NCI-H1092 (cell line): Measurements from ENCODE around the gene DOCK9.

Experiments
- DNase-seq: peaks from one replicate; lab custom pipeline; 2025; lab: John Stamatoyannopoulos, UW

DOCK9 gene

DNA sequence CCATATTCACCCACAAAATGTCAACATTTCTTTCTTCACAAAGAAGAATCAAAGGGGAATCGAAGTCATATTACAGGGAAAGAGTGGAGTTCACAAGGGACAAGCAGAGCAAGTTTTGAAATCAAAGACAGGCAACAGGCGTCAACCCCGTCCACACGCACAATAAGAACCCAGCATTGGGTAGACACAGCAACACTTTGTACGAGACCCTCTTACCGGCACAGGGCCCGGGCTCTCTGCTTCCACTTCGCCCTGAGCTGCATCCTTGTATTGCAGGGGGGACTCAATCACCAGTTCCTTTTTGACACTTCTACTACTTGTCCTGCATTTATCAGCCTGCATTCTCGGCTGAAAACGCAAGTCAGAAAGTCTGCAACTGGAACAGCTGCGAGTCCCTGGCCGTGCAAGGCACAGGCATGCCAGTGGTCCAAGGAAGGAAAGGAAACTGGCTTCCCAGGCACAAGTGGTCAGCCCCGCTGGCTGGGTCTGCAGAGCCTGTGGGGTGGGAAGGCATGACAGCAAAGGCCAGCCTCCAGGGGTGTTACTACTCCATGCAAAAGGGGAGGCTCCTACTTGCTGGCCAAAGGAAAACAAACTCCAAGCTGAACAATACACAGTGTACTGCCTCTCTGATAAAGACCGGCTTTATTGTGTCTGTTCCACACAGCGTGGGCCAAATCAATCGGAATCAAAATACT lies at the start of gene DOCK9:
Gene DOCK9 (minus strand): TSS at position 497 of the 698 bp plus-strand sequence. CDS start 155 bp downstream, at position 342.
- no peak for DNase-seq

GRCh38 chr13:99027260-99027659 lies 49.4 kb upstream of the DOCK9 start:
- DNase-seq = no peak

- no peak for DNase-seq
These were observed 45.1 kb upstream of the DOCK9 start for GRCh38 chr13:99022941-99023340.

- DNase-seq = no peak
These were observed 40.7 kb upstream of the DOCK9 start for GRCh38 chr13:99018418-99019180.

GRCh38 chr13:99015606-99016490 lies 38.0 kb upstream of the DOCK9 start:
- DNase-seq = no peak

DNA sequence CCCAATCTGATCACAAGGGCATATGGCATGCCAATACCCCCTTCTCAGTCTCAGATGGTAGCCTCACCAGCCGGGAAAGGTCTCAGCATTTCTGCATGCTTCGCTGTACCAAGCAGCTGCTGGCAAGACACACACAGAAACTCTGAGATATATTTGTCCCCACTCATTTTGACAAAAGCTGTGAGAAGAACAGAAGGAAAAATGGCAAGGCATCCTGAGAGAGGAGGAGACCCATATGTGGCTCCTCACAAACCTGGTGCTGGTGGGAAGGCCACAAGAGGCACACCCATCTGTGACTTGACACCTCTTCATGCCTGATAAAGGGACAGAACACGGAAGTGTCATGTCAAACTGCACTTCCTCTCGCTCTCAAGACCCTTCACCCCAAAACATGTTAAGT lies 36.7 kb upstream of the DOCK9 start:
- DNase-seq = no peak

DNA sequence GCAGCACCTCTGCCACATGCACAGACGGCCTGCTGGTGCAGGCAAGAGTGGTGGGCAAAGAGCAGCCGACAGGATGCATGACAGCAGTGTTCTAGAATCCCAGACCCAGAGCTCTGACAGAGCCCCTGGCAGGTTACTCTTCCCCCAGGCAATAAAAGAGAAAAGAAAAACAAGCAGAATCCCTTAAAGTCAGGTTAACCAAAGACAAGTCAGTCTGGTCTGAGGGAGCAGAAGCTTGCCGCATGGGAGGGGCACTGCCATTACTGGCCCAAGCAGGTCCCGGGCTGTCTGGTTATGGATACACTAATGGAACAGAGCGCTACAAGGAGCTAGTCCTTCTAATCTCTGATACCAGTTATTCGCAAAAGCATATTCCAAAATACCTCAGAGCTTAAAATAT lies 36.1 kb upstream of the DOCK9 start:
- DNase-seq = no peak

- no peak for DNase-seq
These were observed 34.7 kb upstream of the DOCK9 start for GRCh38 chr13:99012539-99012938.

DNA sequence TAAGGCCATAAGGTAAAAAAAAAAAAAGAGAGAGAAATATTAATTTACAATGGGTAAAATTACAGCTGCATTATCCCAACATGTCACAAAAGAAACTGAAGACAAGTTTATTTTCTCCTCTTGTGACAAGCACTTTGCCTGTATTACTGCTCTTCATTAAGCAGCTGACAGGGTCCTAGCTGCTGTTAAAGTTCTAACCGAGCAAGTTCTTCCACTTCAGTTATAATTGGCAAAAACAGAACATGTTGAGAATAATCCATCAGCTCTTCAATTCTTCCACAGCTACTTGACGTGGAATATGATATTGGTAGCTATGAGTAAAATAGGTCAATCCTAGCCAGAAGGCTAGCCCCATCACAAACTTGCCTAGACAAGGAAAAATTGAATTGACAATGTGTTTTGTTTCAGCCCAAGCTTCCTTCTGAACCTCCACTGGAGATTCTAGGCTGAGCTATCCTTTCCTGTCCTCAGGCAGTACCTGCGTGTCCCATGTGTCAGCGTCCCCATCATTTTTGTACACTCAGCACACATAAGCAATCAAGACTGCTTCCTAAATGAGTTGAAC lies 32.2 kb upstream of the DOCK9 start:
- no peak for DNase-seq

DNA sequence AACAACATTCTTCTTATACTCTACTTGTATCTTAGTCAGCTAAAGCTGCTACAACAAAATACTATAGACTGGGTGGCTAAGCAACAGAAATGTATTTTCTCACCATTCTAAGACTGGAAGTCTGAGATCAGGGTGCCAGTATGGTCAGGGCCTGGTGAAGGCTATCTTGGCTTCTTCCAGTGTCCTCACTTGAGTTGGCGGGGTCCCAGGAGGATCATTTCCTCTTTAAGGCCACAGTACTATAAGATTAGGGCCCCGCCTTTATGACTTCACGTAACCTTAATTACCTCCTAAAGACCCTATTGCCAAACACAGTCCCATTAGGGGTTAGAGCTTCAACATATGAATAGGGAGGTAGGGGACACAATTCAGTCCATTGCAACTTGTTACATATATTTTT lies 30.7 kb upstream of the DOCK9 start:
- DNase-seq = no peak

DNA sequence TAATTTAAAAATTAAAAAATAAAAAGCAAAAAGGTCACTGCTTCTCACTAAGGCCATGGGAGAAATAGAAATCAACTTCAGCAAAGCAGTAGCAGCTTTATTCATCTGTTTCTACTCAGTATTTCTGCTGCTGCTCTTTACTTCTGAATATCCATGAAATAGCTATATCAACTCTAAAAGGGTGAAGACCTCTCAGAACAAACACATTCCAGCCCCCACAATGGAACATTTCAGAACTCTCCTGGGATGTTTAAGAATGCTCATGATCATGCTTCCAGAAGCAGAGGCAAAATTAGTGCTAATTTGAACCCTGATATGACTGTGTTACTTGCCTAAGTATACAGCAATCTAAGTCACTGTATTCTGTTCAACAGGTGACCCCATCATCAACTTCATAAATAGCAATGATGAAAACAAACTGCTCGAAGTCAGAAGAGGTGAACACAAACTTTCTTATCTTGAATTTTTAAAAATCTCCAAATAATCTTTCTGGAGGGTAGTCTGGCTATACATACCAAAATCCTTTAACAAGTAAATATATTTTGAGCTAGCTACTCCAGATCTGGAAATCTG lies 29.6 kb upstream of the DOCK9 start:
- no peak for DNase-seq

DNA sequence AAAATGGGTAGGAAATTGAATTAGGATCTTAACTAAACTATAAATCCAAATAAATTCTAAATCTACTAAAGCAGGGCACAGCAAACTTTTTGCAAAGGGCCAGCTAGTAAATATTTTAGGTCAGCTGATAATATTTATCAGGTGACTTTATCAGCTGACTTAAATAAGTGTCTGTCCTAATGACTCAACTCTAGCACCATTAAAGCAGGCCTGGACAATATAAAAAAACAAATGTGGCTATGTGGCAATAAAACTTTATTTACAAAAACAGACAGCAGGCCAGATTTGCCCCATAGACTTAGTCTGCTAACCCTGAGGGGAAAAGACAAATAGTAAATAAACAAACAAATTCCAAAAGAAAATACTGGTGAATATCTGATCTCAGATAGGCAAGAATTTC lies 27.7 kb upstream of the DOCK9 start:
- no peak for DNase-seq

DNA sequence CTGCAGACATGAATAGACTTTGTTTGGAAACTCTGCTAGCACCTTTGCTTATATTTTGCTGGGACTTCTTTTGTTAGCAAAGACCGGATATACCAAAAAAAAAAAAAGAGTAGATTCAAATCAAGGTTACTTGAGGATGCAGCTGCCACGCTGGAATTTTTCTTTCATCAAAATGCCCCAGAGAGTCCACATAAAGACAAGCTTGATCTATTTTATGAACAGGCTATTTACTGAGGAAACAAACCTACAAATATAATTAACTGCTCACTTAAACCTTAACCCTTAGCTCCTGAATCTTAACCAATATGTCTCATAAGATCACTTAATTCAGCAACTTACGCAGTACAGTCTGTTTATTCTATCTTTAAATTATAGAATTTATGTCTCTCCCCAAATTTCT lies 27.1 kb upstream of the DOCK9 start:
- DNase-seq = no peak

DNA sequence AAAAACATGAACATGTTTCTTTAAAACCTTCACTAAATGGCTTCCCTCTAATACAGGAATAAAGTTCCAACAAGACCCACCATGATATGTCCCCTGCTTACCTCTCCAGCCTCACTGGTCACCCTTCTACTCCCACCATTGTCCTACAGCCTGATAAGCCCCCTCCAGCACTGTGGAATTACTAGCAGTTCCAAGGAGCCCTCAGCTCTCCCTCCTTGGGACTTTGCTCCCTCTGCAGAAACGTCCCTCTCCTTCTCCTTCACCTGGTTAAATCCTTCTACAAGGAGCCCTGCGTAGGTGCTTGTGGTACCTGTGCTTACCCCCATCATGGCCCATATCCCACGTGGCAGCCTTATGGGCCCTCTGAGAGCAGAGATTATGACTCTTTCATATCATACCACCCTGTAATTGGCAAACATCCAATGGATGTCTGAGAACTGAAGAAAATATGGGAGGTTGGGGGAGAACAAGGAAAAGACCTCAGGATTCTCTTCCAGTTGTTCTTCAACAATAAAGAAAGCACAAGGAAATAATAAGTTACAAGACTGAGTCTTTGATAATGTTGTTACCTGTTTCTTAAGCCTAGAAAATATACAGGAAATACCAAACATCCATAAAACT lies 26.1 kb upstream of the DOCK9 start:
- DNase-seq = no peak

DNA sequence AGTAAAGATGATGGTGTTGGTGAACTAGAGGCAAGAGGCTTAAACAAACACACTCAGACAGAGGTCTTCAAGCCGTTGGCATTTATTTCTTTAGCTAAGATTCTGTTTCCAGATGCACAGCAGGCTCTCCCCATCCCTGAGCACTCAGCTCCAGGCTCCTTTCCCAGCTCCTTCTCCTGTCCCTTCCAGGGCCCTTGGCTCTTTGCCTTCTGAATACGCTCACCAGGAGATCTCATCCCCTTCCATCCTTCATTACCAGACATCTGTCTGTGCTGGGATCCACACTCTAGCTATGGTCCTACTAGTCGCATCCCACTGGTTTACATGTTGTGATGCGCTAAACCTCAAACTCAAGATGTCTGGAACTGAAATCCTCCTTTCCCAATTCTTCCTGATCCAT lies 25.3 kb upstream of the DOCK9 start:
- no peak for DNase-seq

DNA sequence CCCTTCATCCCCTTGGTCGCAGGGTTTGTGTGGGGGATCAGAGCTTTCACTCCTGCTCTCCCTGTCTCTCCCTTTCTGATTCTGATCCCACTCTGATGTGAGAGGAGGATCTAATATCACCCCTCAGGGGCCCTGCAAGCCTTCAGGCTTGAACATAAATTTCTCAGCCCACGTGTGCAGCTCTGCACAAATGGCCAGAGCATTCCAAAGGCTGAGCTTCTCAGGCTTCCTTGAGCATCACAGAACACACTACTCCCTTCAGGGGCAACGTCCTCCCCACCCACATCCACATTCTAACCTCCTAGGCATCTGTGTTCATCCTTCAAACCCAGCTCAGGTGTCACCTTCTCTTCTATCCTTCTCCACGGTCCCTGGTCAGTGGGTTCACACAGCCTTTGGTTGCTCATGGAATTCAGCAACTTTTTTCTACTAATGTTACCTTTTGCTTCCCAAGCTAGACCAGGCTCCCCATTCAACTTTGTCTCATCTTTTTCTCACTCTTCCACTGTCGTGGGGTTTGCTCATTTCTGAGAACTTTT lies 24.4 kb upstream of the DOCK9 start:
- DNase-seq = no peak

DNA sequence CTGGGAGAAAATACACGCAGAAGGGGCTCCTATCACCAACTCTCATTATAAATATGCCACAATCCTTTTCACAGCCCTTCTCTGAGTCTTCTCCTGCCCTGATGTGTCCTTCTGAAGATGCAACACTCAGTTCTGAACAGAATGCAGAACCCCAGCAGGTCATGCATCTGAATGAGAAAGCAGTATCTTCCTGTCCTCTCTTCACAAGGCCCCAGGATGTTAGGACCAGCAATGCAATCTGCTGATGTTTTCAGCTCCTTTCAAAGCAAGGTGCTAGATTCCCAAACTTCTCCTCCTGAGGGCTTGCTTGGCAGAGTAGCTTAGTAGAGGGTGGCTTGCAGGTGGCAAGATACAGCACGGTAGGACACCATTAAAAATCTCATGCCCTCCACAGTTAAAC lies 22.3 kb upstream of the DOCK9 start:
- DNase-seq = no peak

DNA sequence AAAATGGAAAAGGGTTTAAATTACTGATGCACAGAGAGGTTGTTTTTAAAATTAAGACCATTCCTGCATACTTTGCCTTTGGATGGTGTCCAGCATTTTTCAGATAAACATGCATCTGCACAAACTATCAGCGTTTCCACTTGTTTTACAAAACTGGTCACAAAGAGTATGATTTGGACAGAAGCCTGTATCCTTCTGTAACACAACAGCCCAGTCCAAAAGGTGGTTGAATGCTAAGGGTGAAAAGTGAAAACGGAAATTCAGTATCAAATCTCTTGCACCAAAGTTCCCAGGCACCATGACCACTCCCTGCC lies 21.7 kb upstream of the DOCK9 start:
- DNase-seq = no peak

DNA sequence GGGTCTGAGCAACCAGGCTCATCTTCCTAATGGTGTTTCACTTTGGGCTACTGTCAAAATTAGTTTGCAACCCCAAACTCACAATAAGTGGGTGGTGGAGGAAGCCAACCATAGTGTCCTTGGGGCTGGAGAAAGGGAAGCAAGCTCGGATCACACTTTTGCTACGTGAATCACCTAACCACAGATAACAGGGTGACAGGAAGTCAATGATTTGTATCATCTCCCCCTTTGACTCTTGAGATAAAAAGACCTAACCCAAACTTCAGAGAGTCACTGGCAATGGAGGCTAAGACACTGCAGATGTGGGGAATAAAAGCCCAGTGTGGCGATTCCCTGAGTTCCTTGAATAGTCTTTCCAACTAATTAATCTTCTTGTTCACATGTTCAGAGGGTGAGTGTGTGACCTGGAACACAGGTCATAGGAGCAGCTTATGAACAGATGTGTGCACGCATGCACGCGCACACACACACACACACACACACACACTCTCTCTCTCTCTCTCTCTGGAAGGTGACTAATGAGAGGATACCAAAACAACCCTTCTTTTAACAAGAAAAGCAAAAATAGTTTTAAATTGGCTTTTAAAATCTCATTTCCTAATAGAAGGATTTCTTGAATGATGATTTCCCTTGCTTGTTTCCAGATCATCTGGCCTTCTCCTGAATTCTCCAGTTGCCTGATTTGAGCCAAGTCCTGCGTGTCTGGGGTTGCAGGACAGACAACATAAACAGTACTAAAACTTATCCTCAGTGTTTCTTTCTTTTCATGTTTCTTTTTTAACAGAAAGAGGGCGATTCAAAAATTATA lies 21.2 kb upstream of the DOCK9 start:
- DNase-seq = no peak
